ENCODE data around the gene AKT3. TPM values are rescaled to one million over a fixed set of nuclear protein-coding genes. Genes with fewer than 3 reads are reported as not detected.

Gene AKT3
- total RNA-seq, 1 donor from 2014 or later: 35.3 TPM

- Mint-ChIP-seq H3K4me1 (ENCODE audit: low read depth) (no peaks in the 10 kb centered on the region), H3K27me3 (ENCODE audit: low read depth) (no peaks in the 10 kb centered on the region), H3K4me3 (ENCODE audit: low read depth) (no peak overlapping the region), H3K27ac (no peak overlapping the region), H3K9me3 (peaks cover 5% of the 10 kb centered on the region), H3K36me3 (ENCODE audit: low read depth) (peaks cover 16% of the 10 kb centered on the region)
- intact Hi-C loops (cut with micrococcal nuclease): no loop called here
- DNase-seq (ENCODE audit: low spot score): no peak
Observed at GRCh38 chr1:243563732-243564131, 286.3 kb downstream of the AKT3 start.

- intact Hi-C loops (cut with micrococcal nuclease): no loop called here
- Mint-ChIP-seq H3K4me3 (ENCODE audit: low read depth) (no peak overlapping the region), H3K9me3 (peaks cover 5% of the 10 kb centered on the region), H3K27me3 (ENCODE audit: low read depth) (no peaks in the 10 kb centered on the region), H3K36me3 (ENCODE audit: low read depth) (peaks cover 13% of the 10 kb centered on the region), H3K27ac (no peak overlapping the region), H3K4me1 (ENCODE audit: low read depth) (no peaks in the 10 kb centered on the region)
- no peak for DNase-seq (ENCODE audit: low spot score)
Observed at GRCh38 chr1:243562473-243562872, 287.6 kb downstream of the AKT3 start.

- H3K9me3 Mint-ChIP-seq: peaks cover 5% of the 10 kb centered on the region
- no peaks in the 10 kb centered on the region for H3K4me1 Mint-ChIP-seq (ENCODE audit: low read depth)
- no peak for DNase-seq (ENCODE audit: low spot score)
- H3K27ac Mint-ChIP-seq: no peak overlapping the region
- no peak overlapping the region for H3K4me3 Mint-ChIP-seq (ENCODE audit: low read depth)
- H3K27me3 Mint-ChIP-seq (ENCODE audit: low read depth): no peaks in the 10 kb centered on the region
- peaks cover 13% of the 10 kb centered on the region for H3K36me3 Mint-ChIP-seq (ENCODE audit: low read depth)
- intact Hi-C loops (cut with micrococcal nuclease): no loop called here
Observed at GRCh38 chr1:243561588-243562319, 288.3 kb downstream of the AKT3 start.

- Mint-ChIP-seq H3K27me3 (ENCODE audit: low read depth) (no peaks in the 10 kb centered on the region), H3K36me3 (ENCODE audit: low read depth) (peaks cover 13% of the 10 kb centered on the region), H3K9me3 (peaks cover 5% of the 10 kb centered on the region), H3K4me3 (ENCODE audit: low read depth) (no peak overlapping the region), H3K27ac (no peak overlapping the region), H3K4me1 (ENCODE audit: low read depth) (no peaks in the 10 kb centered on the region)
- no peak for DNase-seq (ENCODE audit: low spot score)
- intact Hi-C loops (cut with micrococcal nuclease): no loop called here
Observed at GRCh38 chr1:243559575-243560162, 290.4 kb downstream of the AKT3 start.

- Mint-ChIP-seq H3K27ac (no peak overlapping the region), H3K36me3 (ENCODE audit: low read depth) (peaks cover 13% of the 10 kb centered on the region), H3K4me3 (ENCODE audit: low read depth) (no peak overlapping the region), H3K9me3 (peaks cover 5% of the 10 kb centered on the region), H3K4me1 (ENCODE audit: low read depth) (no peaks in the 10 kb centered on the region), H3K27me3 (ENCODE audit: low read depth) (no peaks in the 10 kb centered on the region)
- no peak for DNase-seq (ENCODE audit: low spot score)
- intact Hi-C loops (cut with micrococcal nuclease): no loop called here
Observed at GRCh38 chr1:243558576-243558975, 291.5 kb downstream of the AKT3 start.

GRCh38 chr1:243557866-243558265 is 292.2 kb downstream of the AKT3 start:
- DNase-seq (ENCODE audit: low spot score): no peak
- no peak overlapping the region for H3K27ac Mint-ChIP-seq
- peaks cover 13% of the 10 kb centered on the region for H3K36me3 Mint-ChIP-seq (ENCODE audit: low read depth)
- intact Hi-C loops (cut with micrococcal nuclease): no loop called here
- H3K4me3 Mint-ChIP-seq (ENCODE audit: low read depth): no peak overlapping the region
- H3K27me3 Mint-ChIP-seq (ENCODE audit: low read depth): no peaks in the 10 kb centered on the region
- no peaks in the 10 kb centered on the region for H3K4me1 Mint-ChIP-seq (ENCODE audit: low read depth)
- peaks cover 5% of the 10 kb centered on the region for H3K9me3 Mint-ChIP-seq

- intact Hi-C loops (cut with micrococcal nuclease): no loop called here
- H3K4me3 Mint-ChIP-seq (ENCODE audit: low read depth): no peak overlapping the region
- H3K27ac Mint-ChIP-seq: no peak overlapping the region
- peaks cover 4% of the 10 kb centered on the region for H3K36me3 Mint-ChIP-seq (ENCODE audit: low read depth)
- DNase-seq (ENCODE audit: low spot score): no peak
- H3K4me1 Mint-ChIP-seq (ENCODE audit: low read depth): peaks cover 3% of the 10 kb centered on the region
- no peaks in the 10 kb centered on the region for H3K27me3 Mint-ChIP-seq (ENCODE audit: low read depth)
- H3K9me3 Mint-ChIP-seq: no peaks in the 10 kb centered on the region
Observed at GRCh38 chr1:243554686-243555085, 295.4 kb downstream of the AKT3 start.

- no peaks in the 10 kb centered on the region for H3K9me3 Mint-ChIP-seq
- no peaks in the 10 kb centered on the region for H3K27me3 Mint-ChIP-seq (ENCODE audit: low read depth)
- intact Hi-C loops (cut with micrococcal nuclease): no loop called here
- H3K4me3 Mint-ChIP-seq (ENCODE audit: low read depth): no peak overlapping the region
- H3K27ac Mint-ChIP-seq: no peak overlapping the region
- DNase-seq (ENCODE audit: low spot score): no peak
- H3K36me3 Mint-ChIP-seq (ENCODE audit: low read depth): peaks cover 10% of the 10 kb centered on the region
- H3K4me1 Mint-ChIP-seq (ENCODE audit: low read depth): peaks cover 9% of the 10 kb centered on the region
Observed at GRCh38 chr1:243553090-243553489, 297.0 kb downstream of the AKT3 start.

- H3K27me3 Mint-ChIP-seq (ENCODE audit: low read depth): no peaks in the 10 kb centered on the region
- no peak overlapping the region for H3K27ac Mint-ChIP-seq
- no peaks in the 10 kb centered on the region for H3K9me3 Mint-ChIP-seq
- no peak overlapping the region for H3K4me3 Mint-ChIP-seq (ENCODE audit: low read depth)
- DNase-seq (ENCODE audit: low spot score): no peak
- H3K4me1 Mint-ChIP-seq (ENCODE audit: low read depth): peaks cover 9% of the 10 kb centered on the region
- intact Hi-C loops (cut with micrococcal nuclease): no loop called here
- peaks cover 10% of the 10 kb centered on the region for H3K36me3 Mint-ChIP-seq (ENCODE audit: low read depth)
Observed at GRCh38 chr1:243550276-243550675, 299.8 kb downstream of the AKT3 start.

- no peak overlapping the region for H3K27ac Mint-ChIP-seq
- intact Hi-C loops (cut with micrococcal nuclease): no loop called here
- peaks cover 9% of the 10 kb centered on the region for H3K4me1 Mint-ChIP-seq (ENCODE audit: low read depth)
- DNase-seq (ENCODE audit: low spot score): no peak
- no peak overlapping the region for H3K4me3 Mint-ChIP-seq (ENCODE audit: low read depth)
- H3K27me3 Mint-ChIP-seq (ENCODE audit: low read depth): no peaks in the 10 kb centered on the region
- H3K9me3 Mint-ChIP-seq: no peaks in the 10 kb centered on the region
- H3K36me3 Mint-ChIP-seq (ENCODE audit: low read depth): peaks cover 10% of the 10 kb centered on the region
Observed at GRCh38 chr1:243549791-243550190, 300.3 kb downstream of the AKT3 start.

- peaks cover 10% of the 10 kb centered on the region for H3K36me3 Mint-ChIP-seq (ENCODE audit: low read depth)
- H3K27ac Mint-ChIP-seq: no peak overlapping the region
- intact Hi-C loops (cut with micrococcal nuclease): no loop called here
Observed at GRCh38 chr1:243549108-243549507, 300.9 kb downstream of the AKT3 start.

GRCh38 chr1:243548516-243548915 is 301.5 kb downstream of the AKT3 start:
- H3K27ac Mint-ChIP-seq: no peak overlapping the region
- peaks cover 16% of the 10 kb centered on the region for H3K36me3 Mint-ChIP-seq (ENCODE audit: low read depth)
- no peak for DNase-seq (ENCODE audit: low spot score)
- no peaks in the 10 kb centered on the region for H3K27me3 Mint-ChIP-seq (ENCODE audit: low read depth)
- H3K4me3 Mint-ChIP-seq (ENCODE audit: low read depth): no peak overlapping the region
- intact Hi-C loops (cut with micrococcal nuclease): no loop called here
- no peaks in the 10 kb centered on the region for H3K9me3 Mint-ChIP-seq
- H3K4me1 Mint-ChIP-seq (ENCODE audit: low read depth): peaks cover 9% of the 10 kb centered on the region

More at GRCh38 chr1:243549108-243549507, 300.9 kb downstream of the AKT3 start:
- Mint-ChIP-seq H3K27me3 (ENCODE audit: low read depth) (no peaks in the 10 kb centered on the region), H3K4me3 (ENCODE audit: low read depth) (no peak overlapping the region), H3K9me3 (no peaks in the 10 kb centered on the region), H3K4me1 (ENCODE audit: low read depth) (peaks cover 9% of the 10 kb centered on the region)
- DNase-seq (ENCODE audit: low spot score): no peak

GRCh38 chr1:243547891-243548290 is 302.2 kb downstream of the AKT3 start:
- no peak for DNase-seq (ENCODE audit: low spot score)
- Mint-ChIP-seq H3K27ac (no peak overlapping the region), H3K9me3 (no peaks in the 10 kb centered on the region), H3K4me3 (ENCODE audit: low read depth) (no peak overlapping the region), H3K36me3 (ENCODE audit: low read depth) (peaks cover 18% of the 10 kb centered on the region), H3K4me1 (ENCODE audit: low read depth) (peaks cover 9% of the 10 kb centered on the region), H3K27me3 (ENCODE audit: low read depth) (no peaks in the 10 kb centered on the region)
- intact Hi-C loops (cut with micrococcal nuclease): no loop called here
